Esophagus (tissue), 2 donors: ENCODE measurements around the gene DCPS. TPM values are rescaled to one million over a fixed set of nuclear protein-coding genes. Genes with fewer than 3 reads are reported as not detected.

Experiments
- H3K27ac ChIP-seq, 2 donors: one replicate each; pipeline ENCODE4 v1.5.1; 2013; ENCODE audit warnings: low read depth in 2 of 2, mild to moderate bottlenecking in 2 of 2, inconsistent platforms in 1 of 2, low read length in 1 of 2, moderate library complexity in 1 of 2
- H3K27me3 ChIP-seq, 2 donors: one replicate each; pipeline ENCODE4 v1.6.1; 2013; ENCODE audit warnings: low read length in 2 of 2, control low read depth in 1 of 2, mild to moderate bottlenecking in 1 of 2; ENCODE audit not compliant: insufficient read depth in 2 of 2, control insufficient read depth in 1 of 2
- H3K36me3 ChIP-seq, 2 donors: one replicate each; pipeline ENCODE4 v1.6.1; 2013; ENCODE audit warnings: low read length in 1 of 2; ENCODE audit not compliant: control insufficient read depth in 2 of 2, insufficient read depth in 2 of 2
- H3K4me1 ChIP-seq, 2 donors: one replicate each; pipeline ENCODE4 v1.6.1; 2013; ENCODE audit warnings: low read length in 1 of 2; ENCODE audit not compliant: control insufficient read depth in 2 of 2, insufficient read depth in 2 of 2
- H3K4me3 ChIP-seq, 2 donors: one replicate each; pipeline ENCODE4 v1.5.1; 2013; ENCODE audit warnings: low read length in 2 of 2, mild to moderate bottlenecking in 2 of 2, low read depth in 1 of 2, moderate library complexity in 1 of 2
- H3K9me3 ChIP-seq, 2 donors: one replicate each; pipeline ENCODE4 v1.6.1; 2013; ENCODE audit warnings: mild to moderate bottlenecking in 2 of 2, low read depth in 1 of 2, low read length in 1 of 2, moderate library complexity in 1 of 2; ENCODE audit not compliant: control insufficient read depth in 2 of 2, insufficient read depth in 1 of 2
- WGBS, 2 donors: extraction: QIAGEN DNeasy Blood & Tissue Kit; methylation state at CpG; one replicate each; pipeline ENCODE4 v1.1.7; 2013; 5-methylcytosine and 5-hydroxymethylcytosine counted together
- polyA plus RNA-seq, 2 donors: library from polyadenylated mRNA; stranded (reverse); fragments of 200-250 nt; gene quantifications; one replicate each; pipeline ENCODE4 v1.2.3, GENCODE V29; 2013
- donor health status: healthy with polysubstance abuse.
- donor health status: Bipolar disorder and iron deficiency.

DCPS gene
- polyA plus RNA-seq, 2 donors = 15.9 to 18.9 TPM

GRCh38 chr11:126355324-126355925 lies 51.6 kb downstream of the DCPS start, which contains the start of gene ST3GAL4:
ST3GAL4 (plus strand) TSS chr11:126355686; CDS start chr11:126406156, 50,470 bp downstream.
- H3K9me3 ChIP-seq = no peaks in the 10 kb centered on the region
- no peaks in the 10 kb centered on the region for H3K27me3 ChIP-seq
- peaks cover 10 to 11% of the 10 kb centered on the region in 2 donors for H3K4me1 ChIP-seq
- peak within 1 kb of the TSS; percentile 56 to 79 for H3K27ac ChIP-seq
- H3K4me3 ChIP-seq = peak within 1 kb of the TSS; percentile 50 to 61
- 1% methylated on average over 56 to 71 of the region's 71 CpGs for WGBS, 2 donors
- H3K36me3 ChIP-seq = no peaks in the 10 kb centered on the region

DNA sequence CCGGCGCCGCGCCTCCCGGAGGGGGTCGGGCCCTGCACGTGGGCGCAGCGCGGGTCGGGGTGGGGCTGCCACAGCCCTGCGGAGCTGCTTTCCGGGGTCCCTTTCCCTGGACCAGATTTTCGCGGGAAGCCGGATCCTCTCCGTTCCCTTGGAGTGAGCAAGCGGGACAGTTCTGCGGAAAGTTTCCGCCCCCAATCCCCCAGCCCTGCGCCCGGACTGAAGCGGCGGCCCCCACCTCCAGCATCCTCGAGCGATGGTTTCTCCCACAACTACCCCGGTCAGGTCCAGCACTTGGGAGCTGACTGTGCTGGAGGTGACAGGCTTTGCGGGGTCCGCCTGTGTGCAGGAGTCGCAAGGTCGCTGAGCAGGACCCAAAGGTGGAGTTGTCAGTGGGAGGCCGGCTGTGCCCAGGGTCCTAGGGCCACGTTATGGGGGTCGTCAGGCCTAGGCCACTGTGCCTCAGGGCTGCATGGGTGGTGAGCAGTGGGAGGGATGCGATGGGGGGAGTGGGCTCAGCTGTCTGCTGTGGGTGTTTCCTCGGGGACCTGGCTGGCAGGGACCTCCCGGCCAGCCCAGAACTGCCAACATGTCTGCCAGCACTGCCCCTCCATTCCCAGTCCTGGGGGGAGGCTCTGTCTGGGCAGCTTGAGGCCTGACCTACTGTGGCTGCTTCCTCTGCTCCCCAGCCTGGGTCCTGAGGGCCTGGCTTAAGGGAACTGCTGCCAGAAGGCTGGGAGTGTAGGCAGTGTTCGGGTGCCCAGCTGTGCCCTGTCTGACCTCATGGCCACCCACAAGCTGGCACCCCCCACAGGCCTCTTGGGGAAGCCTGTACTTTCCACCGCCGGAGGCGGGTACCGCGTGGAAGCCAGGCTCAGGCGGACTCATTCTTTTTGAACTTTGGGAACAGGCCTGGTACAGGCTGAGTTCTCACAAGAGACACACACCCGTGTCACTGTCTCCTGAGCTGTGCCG lies 52.4 kb downstream of the DCPS start:
- peaks cover 10 to 11% of the 10 kb centered on the region in 2 donors for H3K4me1 ChIP-seq
- H3K9me3 ChIP-seq = no peaks in the 10 kb centered on the region
- WGBS, 2 donors = 12 to 20% methylated on average over 41 to 46 of the region's 46 CpGs
- H3K36me3 ChIP-seq = no peaks in the 10 kb centered on the region
- H3K27me3 ChIP-seq = no peaks in the 10 kb centered on the region
- H3K27ac ChIP-seq = peak overlapping the region; percentile 56 to 77
- peak overlapping the region; percentile 41 to 50 for H3K4me3 ChIP-seq

DNA sequence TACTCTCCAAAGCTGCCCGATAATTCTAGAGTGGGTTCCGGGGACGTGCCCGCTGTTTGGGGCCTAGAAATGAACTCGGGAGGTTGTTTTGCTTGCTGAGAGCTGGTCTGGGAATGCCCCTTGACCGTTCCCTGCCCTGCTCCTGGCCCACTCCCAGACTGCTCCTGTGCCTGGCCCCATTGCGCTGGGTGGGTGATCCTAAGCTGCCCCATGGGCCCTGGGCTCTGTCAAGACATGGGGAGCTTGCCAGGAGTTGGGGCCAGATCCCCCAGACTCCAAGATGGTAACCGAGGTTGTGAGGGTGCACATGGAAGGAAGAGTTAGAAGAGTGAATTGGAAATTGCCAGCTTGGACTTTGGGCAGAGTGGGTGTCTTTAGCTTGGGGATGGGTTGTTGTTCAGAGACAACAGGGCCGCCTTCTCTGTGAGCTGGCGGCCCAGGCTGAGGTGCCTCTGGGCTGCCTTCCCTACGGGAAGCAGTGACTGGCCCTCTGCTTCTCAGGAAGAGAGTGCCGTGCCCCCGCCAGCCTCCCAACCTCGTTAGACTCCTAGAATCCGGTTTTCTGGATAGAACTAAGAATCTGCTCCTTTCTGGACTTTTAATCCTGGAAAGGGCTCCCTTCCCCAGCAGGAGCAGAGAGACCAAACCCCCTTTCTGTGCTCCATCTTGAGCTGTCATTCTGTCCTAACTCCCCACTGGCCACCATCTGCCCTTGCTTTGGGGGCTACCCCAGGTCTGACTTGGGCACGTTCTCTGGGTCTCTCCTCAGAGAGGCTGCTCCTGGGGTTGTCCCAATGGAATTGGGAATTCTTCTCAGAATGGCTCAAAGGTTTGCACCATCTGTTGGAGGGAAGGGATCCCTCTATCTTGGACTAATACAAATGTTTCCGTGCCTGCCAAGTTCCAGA lies 53.4 kb downstream of the DCPS start:
- peaks cover 10 to 11% of the 10 kb centered on the region in 2 donors for H3K4me1 ChIP-seq
- no peak overlapping the region for H3K4me3 ChIP-seq
- 74 to 83% methylated on average over 17 of the region's 17 CpGs for WGBS, 2 donors

GRCh38 chr11:126357969-126358762 lies 54.3 kb downstream of the DCPS start:
- Histone ChIP-seq H3K4me1 (peaks cover 10 to 14% of the 10 kb centered on the region in 2 donors), H3K27me3 (no peaks in the 10 kb centered on the region), H3K9me3 (no peaks in the 10 kb centered on the region), H3K36me3 (no peaks in the 10 kb centered on the region), H3K27ac (peak overlapping the region in 1 of 2 donors; percentile 38), H3K4me3 (no peak overlapping the region)
- WGBS, 2 donors = 80% methylated on average over 18 of the region's 18 CpGs

More for the DNA sequence above, 53.4 kb downstream of the DCPS start:
- Histone ChIP-seq H3K27ac (peak overlapping the region; percentile 56 to 77), H3K36me3 (no peaks in the 10 kb centered on the region), H3K27me3 (no peaks in the 10 kb centered on the region), H3K9me3 (no peaks in the 10 kb centered on the region)

DNA sequence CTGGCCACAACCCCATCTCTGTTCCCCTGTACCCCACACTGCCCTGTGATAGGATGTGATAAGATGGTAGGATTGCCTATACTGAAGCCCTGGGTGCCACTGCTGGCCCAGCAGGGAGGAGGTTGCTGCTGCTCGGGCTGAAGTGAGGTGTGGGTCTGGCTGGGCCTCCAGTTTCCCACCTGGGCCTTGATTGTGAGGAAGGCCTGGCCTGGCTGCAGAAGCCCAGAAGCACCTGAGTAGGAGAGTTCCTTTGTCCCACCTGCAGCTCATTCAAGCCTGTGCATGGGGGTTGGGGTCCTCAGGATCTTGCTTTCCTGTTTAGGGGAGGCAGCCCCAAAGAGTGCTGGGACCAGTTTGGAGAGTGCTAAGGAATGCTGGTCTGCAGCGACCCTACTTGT lies 54.9 kb downstream of the DCPS start:
- Histone ChIP-seq H3K27me3 (no peaks in the 10 kb centered on the region), H3K9me3 (no peaks in the 10 kb centered on the region), H3K4me1 (peaks cover 10 to 18% of the 10 kb centered on the region in 2 donors), H3K36me3 (no peaks in the 10 kb centered on the region), H3K4me3 (no peak overlapping the region), H3K27ac (no peak overlapping the region)
- WGBS, 2 donors = 67 to 86% methylated on average over 2 of the region's 2 CpGs

DNA sequence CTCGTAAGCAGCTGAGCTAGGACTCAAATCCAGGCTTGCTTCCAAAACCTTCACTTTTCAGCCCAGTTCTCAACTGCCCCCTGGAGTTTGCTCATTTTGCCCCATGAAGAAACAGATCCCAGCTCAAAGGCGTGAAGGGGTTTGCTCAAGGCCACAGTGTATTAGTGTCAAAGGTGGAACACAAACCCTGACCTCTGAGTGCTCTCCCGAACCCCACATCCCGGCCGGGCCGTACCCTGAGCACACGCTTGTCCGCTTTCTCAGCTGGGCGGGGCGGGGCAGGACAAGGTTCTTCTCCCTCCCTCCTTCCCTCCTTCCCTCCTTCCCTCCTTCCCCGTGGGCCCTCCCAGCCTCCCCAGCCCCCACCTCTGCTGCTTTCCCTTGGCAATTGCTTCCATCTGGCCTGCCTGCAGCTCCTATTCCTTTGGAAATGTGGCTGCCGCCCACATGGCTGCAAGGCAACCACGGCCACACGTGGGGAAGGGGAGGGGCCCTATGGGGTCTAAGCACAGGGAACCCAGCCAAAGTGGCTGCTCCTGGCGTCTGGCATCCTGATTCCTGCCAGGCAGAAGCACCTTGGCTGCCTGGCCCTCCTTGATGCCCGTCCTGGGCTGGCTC lies 55.7 kb downstream of the DCPS start:
- Histone ChIP-seq H3K27ac (peak overlapping the region; percentile 44 to 51), H3K4me1 (peaks cover 10 to 18% of the 10 kb centered on the region in 2 donors), H3K4me3 (no peak overlapping the region), H3K36me3 (no peaks in the 10 kb centered on the region), H3K9me3 (no peaks in the 10 kb centered on the region), H3K27me3 (no peaks in the 10 kb centered on the region)
- 31% methylated on average over 16 of the region's 16 CpGs for WGBS, 2 donors

- peaks cover 6 to 18% of the 10 kb centered on the region in 2 donors for H3K4me1 ChIP-seq
These were observed 56.2 kb downstream of the DCPS start for GRCh38 chr11:126360049-126360446.

GRCh38 chr11:126361400-126361799 lies 57.5 kb downstream of the DCPS start:
- H3K4me1 ChIP-seq = peaks cover 6 to 25% of the 10 kb centered on the region in 2 donors
- 81 to 87% methylated on average over 5 of the region's 5 CpGs for WGBS, 2 donors
- no peak overlapping the region for H3K27ac ChIP-seq
- H3K9me3 ChIP-seq = no peaks in the 10 kb centered on the region
- no peaks in the 10 kb centered on the region for H3K36me3 ChIP-seq
- no peaks in the 10 kb centered on the region for H3K27me3 ChIP-seq
- no peak overlapping the region for H3K4me3 ChIP-seq

More at GRCh38 chr11:126360049-126360446, 56.2 kb downstream of the DCPS start:
- H3K27me3 ChIP-seq = no peaks in the 10 kb centered on the region
- no peaks in the 10 kb centered on the region for H3K36me3 ChIP-seq
- no peak overlapping the region for H3K4me3 ChIP-seq
- H3K27ac ChIP-seq = peak overlapping the region; percentile 32 to 51
- H3K9me3 ChIP-seq = no peaks in the 10 kb centered on the region
- WGBS, 2 donors = 66 to 81% methylated on average over 8 of the region's 8 CpGs
